Testis (tissue), 2 donors: ENCODE data around the gene SOWAHC.

Experiments used
- CTCF ChIP-seq, 3 experiments: fragments of 450-650 bp in 2 of 3; fragments of 200-600 bp in 1 of 3; sonication (generic) in 1 of 3; IDR thresholded peaks; one replicate each; pipeline ENCODE4 v1.5.1; 2016 to 2019; ENCODE audit warnings: antibody characterized with exemption in 3 of 3, mild to moderate bottlenecking in 2 of 3, moderate library complexity in 1 of 3
- POLR2A ChIP-seq: fragments of 450-650 bp; IDR thresholded peaks from one replicate; pipeline ENCODE4 v1.6.1; 2017; ENCODE audit warnings: antibody characterized with exemption, mild to moderate bottlenecking, moderate library complexity

- TF ChIP-seq CTCF (IDR thresholded peaks at IDR 0.05) (no peak), POLR2A (no peak)
These were observed 2.6 kb upstream of the SOWAHC start for GRCh38 chr2:109611467-109612095.
